Caco-2 (cell line): ENCODE measurements around the gene KCNH2. TPM values are rescaled to one million over a fixed set of nuclear protein-coding genes. Genes with fewer than 3 reads are reported as not detected.

Experiments
- BruUV-seq: library from RNA; stranded (reverse); fragments of 400-500 nt; replicated peaks from 2 replicates; lab custom pipeline; 2021; lab: Mats Ljungman, UMichigan
- CTCF ChIA-PET: fragments of 300-600 bp; sonication (Branson Sonifier 250); formaldehyde crosslinking; loops from one replicate; lab custom pipeline; 2022; ENCODE audit warnings: antibody characterized with exemption; lab: Charles Lee
- POLR2A ChIA-PET: fragments of 300-600 bp; sonication (Branson Sonifier 250); formaldehyde crosslinking; loops from one replicate; lab custom pipeline; 2022; ENCODE audit warnings: antibody characterized with exemption; lab: Charles Lee
- DNase-seq, 2 experiments: peaks; one replicate each; pipeline versions ENCODE4 v3.0.0 to v3.0.0-alpha.2; 2020 to 2022
- H3K27me3 ChIP-seq: replicated peaks from 2 replicates; pipeline ENCODE4 v1.6.0; 2011; ENCODE audit warnings: low read length; ENCODE audit not compliant: control insufficient read depth, insufficient read depth
- H3K36me3 ChIP-seq: 2 replicates; pipeline ENCODE4 v1.5.1; 2011; ENCODE audit warnings: low read length; ENCODE audit not compliant: control insufficient read depth, insufficient read depth
- H3K4me1 ChIP-seq: fragments of 250-450 bp; sonication (Bioruptor Pico); 2 replicates; pipeline ENCODE4 v1.5.1; 2020; ENCODE audit warnings: mild to moderate bottlenecking
- H3K4me3 ChIP-seq: 2 replicates; pipeline ENCODE4 v1.5.1; 2011; ENCODE audit warnings: low read depth, mild to moderate bottlenecking, control low read depth, low read length
- H3K9me3 ChIP-seq: fragments of 250-450 bp; sonication (Bioruptor Pico); 2 replicates; pipeline ENCODE4 v1.5.1; 2020; ENCODE audit warnings: mild to moderate bottlenecking, moderate library complexity
- H3K27ac Mint-ChIP-seq: one replicate; pipeline ENCODE4 v1.8.0; 2022; ENCODE audit warnings: mixed read lengths; ENCODE audit not compliant: unreplicated experiment
- H3K27me3 Mint-ChIP-seq: one replicate; pipeline ENCODE4 v1.8.0; 2022; ENCODE audit warnings: mixed read lengths; ENCODE audit not compliant: insufficient read depth, unreplicated experiment
- H3K36me3 Mint-ChIP-seq: one replicate; pipeline ENCODE4 v1.8.0; 2022; ENCODE audit warnings: mild to moderate bottlenecking, mixed read lengths; ENCODE audit not compliant: insufficient read depth, unreplicated experiment
- H3K4me1 Mint-ChIP-seq: one replicate; pipeline ENCODE4 v1.8.0; 2022; ENCODE audit warnings: low read depth, mixed read lengths; ENCODE audit not compliant: unreplicated experiment
- H3K4me3 Mint-ChIP-seq: one replicate; pipeline ENCODE4 v1.8.0; 2022; ENCODE audit warnings: mild to moderate bottlenecking, moderate library complexity, mixed read lengths; ENCODE audit not compliant: unreplicated experiment
- H3K9me3 Mint-ChIP-seq: one replicate; pipeline ENCODE4 v1.8.0; 2022; ENCODE audit warnings: mixed read lengths; ENCODE audit not compliant: unreplicated experiment
- intact Hi-C: fragments of 100-400 bp; cut with micrococcal nuclease; formaldehyde crosslinking; loops from one replicate; pipeline ENCODE4 v1.10.0; 2022; ENCODE audit not compliant: unreplicated experiment
- total RNA-seq: library from RNA; stranded (reverse); gene quantifications from 2 replicates; pipeline ENCODE4 v1.2.3, GENCODE V29; 2022
- TF ChIP-seq, protein P1 (sequence below), 2 experiments: fragments of 200-600 bp in 1 of 2; IDR thresholded peaks; 1 replicate in 1 of 2; 2 replicates in 1 of 2; pipeline versions ENCODE4 v1.5.1 to v1.8.0; 2011 to 2022; ENCODE audit warnings: antibody characterized with exemption in 1 of 2, control low read depth in 1 of 2, inconsistent platforms in 1 of 2, low read depth in 1 of 2, low read length in 1 of 2, mild to moderate bottlenecking in 1 of 2, moderate library complexity in 1 of 2; ENCODE audit not compliant: insufficient read depth in 1 of 2, severe bottlenecking in 1 of 2, unreplicated experiment in 1 of 2

The KCNH2 gene
- total RNA-seq, 1 experiment from 2014 or later, result 0.66 TPM

DNA sequence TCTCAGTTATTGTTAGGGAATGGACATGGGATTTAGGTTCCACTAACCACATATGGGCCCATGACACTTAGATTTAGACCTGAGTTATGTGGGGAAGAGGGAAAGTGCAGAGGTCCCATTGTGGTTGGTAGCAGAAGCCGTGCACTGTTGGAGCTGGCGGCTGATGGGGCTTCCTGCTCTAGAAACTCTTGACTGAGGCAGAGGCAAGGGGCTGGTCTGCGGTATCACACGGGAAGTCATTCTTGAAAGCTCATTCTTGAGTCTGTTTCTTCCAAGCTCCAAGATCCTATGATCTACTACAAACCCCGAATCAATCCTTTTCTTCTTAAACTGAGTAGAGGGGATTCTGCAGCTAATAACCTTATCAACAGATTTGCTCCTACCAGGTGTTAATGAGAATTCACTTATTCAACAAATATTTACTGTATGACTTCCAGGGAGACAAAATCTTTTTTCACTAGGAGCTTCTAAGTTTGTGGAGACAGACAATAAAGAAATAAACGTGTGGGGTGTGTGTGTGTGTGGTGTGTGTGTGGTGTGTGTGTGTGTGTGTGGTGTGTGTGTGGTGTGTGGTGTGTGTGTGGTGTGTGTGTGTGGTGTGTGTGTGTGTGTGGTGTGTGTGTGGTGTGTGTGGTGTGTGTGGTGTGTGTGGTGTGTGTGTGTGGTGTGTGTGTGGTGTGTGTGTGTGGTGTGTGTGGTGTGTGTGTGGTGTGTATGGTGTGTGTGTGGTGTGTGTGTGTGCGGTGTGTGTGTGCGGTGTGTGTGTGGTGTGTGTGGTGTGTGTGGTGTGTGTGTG is 68.7 kb downstream of the KCNH2 start:
- BruUV-seq, result no TSS peak
- TF ChIP-seq, protein P1, sequence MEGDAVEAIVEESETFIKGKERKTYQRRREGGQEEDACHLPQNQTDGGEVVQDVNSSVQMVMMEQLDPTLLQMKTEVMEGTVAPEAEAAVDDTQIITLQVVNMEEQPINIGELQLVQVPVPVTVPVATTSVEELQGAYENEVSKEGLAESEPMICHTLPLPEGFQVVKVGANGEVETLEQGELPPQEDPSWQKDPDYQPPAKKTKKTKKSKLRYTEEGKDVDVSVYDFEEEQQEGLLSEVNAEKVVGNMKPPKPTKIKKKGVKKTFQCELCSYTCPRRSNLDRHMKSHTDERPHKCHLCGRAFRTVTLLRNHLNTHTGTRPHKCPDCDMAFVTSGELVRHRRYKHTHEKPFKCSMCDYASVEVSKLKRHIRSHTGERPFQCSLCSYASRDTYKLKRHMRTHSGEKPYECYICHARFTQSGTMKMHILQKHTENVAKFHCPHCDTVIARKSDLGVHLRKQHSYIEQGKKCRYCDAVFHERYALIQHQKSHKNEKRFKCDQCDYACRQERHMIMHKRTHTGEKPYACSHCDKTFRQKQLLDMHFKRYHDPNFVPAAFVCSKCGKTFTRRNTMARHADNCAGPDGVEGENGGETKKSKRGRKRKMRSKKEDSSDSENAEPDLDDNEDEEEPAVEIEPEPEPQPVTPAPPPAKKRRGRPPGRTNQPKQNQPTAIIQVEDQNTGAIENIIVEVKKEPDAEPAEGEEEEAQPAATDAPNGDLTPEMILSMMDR (IDR thresholded peaks at IDR 0.05; ENCODE audit: insufficient read depth in 1 of 2, low read depth in 1 of 2, low read length in 1 of 2, severe bottlenecking in 1 of 2, unreplicated experiment in 1 of 2), result no peak
- Mint-ChIP-seq H3K27me3 (peaks cover 27% of the 10 kb centered on the region), H3K4me1 (no peaks in the 10 kb centered on the region), H3K27ac (no peak overlapping the region), H3K4me3 (no peak overlapping the region), H3K9me3 (peaks cover 10% of the 10 kb centered on the region), H3K36me3 (no peaks in the 10 kb centered on the region)
- POLR2A ChIA-PET, result no interaction called here
- Histone ChIP-seq H3K4me3 (no peak overlapping the region), H3K27me3 (no peaks in the 10 kb centered on the region), H3K36me3 (no peaks in the 10 kb centered on the region), H3K9me3 (no peaks in the 10 kb centered on the region), H3K4me1 (no peaks in the 10 kb centered on the region)
- CTCF ChIA-PET, result interaction anchor here (1.3 kb wide), 1 partner anchor 11 kb away, joined by 5 read pairs; no protein-coding TSS in a partner anchor
- intact Hi-C loops, result no loop called here
- no peak for DNase-seq

DNA sequence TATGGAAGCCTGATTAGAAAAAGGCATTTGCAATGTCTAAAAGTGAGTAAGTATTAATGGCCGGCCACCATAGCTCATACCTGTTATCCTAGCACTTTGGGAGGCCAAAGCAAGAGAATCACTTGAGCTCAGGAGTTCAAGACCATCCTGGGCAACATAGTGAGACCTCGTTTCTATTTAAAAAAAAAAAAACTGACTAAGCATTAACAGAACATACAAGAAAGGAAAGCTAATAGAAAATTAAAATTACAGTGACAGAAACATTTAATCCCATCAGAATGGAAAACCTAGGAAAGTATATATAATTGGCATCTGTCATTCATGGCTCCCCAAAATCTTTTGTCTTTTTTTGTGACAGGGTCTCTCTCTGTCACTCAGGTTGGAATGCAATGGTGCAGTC is 69.9 kb downstream of the KCNH2 start:
- TF ChIP-seq, protein P1 (IDR thresholded peaks at IDR 0.05; ENCODE audit: insufficient read depth in 1 of 2, low read depth in 1 of 2, low read length in 1 of 2, severe bottlenecking in 1 of 2, unreplicated experiment in 1 of 2), result no peak
- Histone ChIP-seq H3K4me1 (no peaks in the 10 kb centered on the region), H3K9me3 (no peaks in the 10 kb centered on the region), H3K4me3 (no peak overlapping the region), H3K36me3 (no peaks in the 10 kb centered on the region), H3K27me3 (no peaks in the 10 kb centered on the region)
- CTCF ChIA-PET, result interaction anchor here (1.3 kb wide), 1 partner anchor 10 kb away, joined by 5 read pairs; no protein-coding TSS in a partner anchor
- no TSS peak for BruUV-seq
- no peaks in the 10 kb centered on the region for H3K4me1 Mint-ChIP-seq
- no peak overlapping the region for H3K4me3 Mint-ChIP-seq
- no peak overlapping the region for H3K27ac Mint-ChIP-seq
- peaks cover 10% of the 10 kb centered on the region for H3K9me3 Mint-ChIP-seq
- no peak for DNase-seq
- POLR2A ChIA-PET, result no interaction called here
- no peaks in the 10 kb centered on the region for H3K36me3 Mint-ChIP-seq
- intact Hi-C loops, result no loop called here
- peaks cover 24% of the 10 kb centered on the region for H3K27me3 Mint-ChIP-seq

DNA sequence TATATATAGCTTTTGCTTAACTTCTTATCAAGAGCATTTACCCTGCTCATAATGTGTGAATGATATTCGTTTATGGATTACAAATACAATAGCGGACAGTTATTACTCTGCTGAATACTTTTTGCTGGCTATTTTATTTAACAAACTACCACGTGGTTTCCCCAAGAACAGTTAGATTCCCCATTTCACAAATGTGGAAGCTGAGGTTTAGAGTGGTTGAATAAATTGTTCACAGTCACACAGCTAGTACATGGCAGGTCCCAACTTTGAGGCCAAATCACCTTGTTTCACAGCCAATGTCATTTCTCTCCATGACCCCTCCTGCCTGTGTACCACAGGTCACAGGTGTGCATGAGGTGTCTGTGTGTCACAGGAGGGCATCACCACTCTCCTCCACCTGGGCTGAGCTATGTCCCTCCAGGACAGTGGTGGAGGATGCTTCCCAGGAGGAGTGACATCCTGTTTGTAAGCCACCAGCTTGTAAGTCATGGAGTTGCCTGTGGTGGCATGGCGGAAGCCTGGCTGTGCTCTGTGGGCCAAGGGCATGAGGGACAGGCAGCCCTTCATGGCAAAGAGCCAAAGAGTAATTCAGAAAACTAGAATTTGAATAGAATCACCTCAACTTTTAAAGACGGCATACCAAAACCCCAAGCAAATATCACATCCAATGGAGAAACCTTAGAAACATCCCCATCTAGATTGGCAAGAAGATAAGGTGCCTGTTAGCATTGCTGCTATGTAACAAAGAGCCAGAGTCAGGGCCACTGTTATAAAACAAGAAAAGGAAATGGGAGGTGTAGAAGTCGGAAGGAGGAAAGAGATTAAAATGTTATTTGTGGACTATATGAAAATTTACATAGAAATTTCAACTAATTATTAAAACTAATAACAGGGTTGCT is 73.9 kb downstream of the KCNH2 start:
- Histone ChIP-seq H3K36me3 (no peaks in the 10 kb centered on the region), H3K27me3 (no peaks in the 10 kb centered on the region), H3K4me3 (no peak overlapping the region), H3K4me1 (peaks cover 11% of the 10 kb centered on the region; the same call in 1 of the 2 replicates), H3K9me3 (no peaks in the 10 kb centered on the region)
- ChIA-PET POLR2A (no interaction called here), CTCF (no interaction called here)
- Mint-ChIP-seq H3K4me1 (peaks cover 19% of the 10 kb centered on the region), H3K27me3 (peaks cover 12% of the 10 kb centered on the region), H3K27ac (no peak overlapping the region), H3K9me3 (peaks cover 2% of the 10 kb centered on the region), H3K36me3 (no peaks in the 10 kb centered on the region), H3K4me3 (no peak overlapping the region)
- intact Hi-C loops, result no loop called here
- DNase-seq, result no peak
- TF ChIP-seq, protein P1 (IDR thresholded peaks at IDR 0.05; ENCODE audit: insufficient read depth in 1 of 2, low read depth in 1 of 2, low read length in 1 of 2, severe bottlenecking in 1 of 2, unreplicated experiment in 1 of 2), result no peak
- BruUV-seq, result no TSS peak
